Activated CD8-positive, alpha-beta memory T cell treated with anti-CD3 and anti-CD28 coated beads, Interleukin-2, amount 10 ng/mL, durations not matched to agents 7 days and 5 days (primary cell): Measurements from ENCODE around the gene RABEP1. TPM values are rescaled to one million over a fixed set of nuclear protein-coding genes. Genes with fewer than 3 reads are reported as not detected.
A peak's percentile ranks its signal among the peaks of the same experiment; 100 is the strongest.

Experiments used
- ATAC-seq: fragments of 150-1000 bp; cut with Tn5 transposase; one replicate; pipeline ENCODE4 v1.10.0; 2021; ENCODE audit warnings: moderate library complexity
- CTCF ChIA-PET: fragments of 350-600 bp; sonication (Branson Sonifier 250); formaldehyde crosslinking; loops from one replicate; lab custom pipeline; 2021; ENCODE audit warnings: antibody characterized with exemption; lab: Charles Lee
- DNase-seq: peaks from one replicate; pipeline ENCODE4 v3.0.0-alpha.2; 2020
- H3K27ac Mint-ChIP-seq: one replicate; pipeline ENCODE4 v1.8.0; 2021; ENCODE audit warnings: mild to moderate bottlenecking, mixed read lengths
- H3K27me3 Mint-ChIP-seq: one replicate; pipeline ENCODE4 v1.8.0; 2021; ENCODE audit warnings: mixed read lengths
- H3K36me3 Mint-ChIP-seq: one replicate; pipeline ENCODE4 v1.8.0; 2021; ENCODE audit warnings: mild to moderate bottlenecking, mixed read lengths
- H3K4me1 Mint-ChIP-seq: one replicate; pipeline ENCODE4 v1.8.0; 2021; ENCODE audit warnings: mixed read lengths
- H3K4me3 Mint-ChIP-seq: one replicate; pipeline ENCODE4 v1.8.0; 2021; ENCODE audit warnings: mild to moderate bottlenecking, moderate library complexity, mixed read lengths
- H3K9me3 Mint-ChIP-seq: one replicate; pipeline ENCODE4 v1.8.0; 2022; ENCODE audit warnings: low read depth, mixed read lengths
- total RNA-seq, 2 experiments: library from RNA; stranded (reverse); gene quantifications; one replicate each; pipeline ENCODE4 v1.2.3, GENCODE V29; 2021

RABEP1 gene
- total RNA-seq, 2 experiments from 2014 or later = 35.1 to 38.0 TPM

DNA sequence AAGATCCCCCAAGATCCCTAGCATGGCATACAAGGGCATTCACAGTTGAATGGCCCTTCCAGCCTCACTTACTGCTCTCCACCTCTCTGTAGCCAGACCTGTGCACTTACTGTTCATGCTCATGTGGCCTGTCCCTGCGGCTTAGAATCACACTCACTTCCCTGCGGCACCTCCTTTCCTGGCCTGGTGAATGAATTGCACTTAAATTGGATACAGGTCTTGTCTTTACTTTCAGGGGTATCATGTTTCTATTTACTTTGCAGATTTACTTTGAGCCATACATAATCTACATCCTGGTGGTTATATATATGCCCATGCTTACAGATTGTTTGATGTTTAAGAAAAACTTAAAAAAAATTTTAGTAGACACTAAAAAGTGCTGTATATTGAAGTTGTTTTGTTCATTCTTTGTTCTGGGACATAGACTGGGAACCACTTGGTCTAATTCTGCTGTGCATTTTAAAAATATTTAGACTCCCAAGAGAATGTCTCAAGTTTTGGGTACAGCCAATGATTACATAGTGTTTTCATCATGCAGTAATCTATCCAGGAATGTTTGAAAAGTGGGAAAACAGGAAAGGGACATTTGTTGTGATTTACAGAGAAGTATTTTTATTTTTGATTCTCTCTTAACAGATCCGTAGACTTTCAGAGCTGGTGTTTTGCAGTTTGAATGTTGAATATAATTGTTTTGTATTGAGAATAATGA is 73.5 kb downstream of the RABEP1 start:
- no peaks in the 10 kb centered on the region for H3K4me1 Mint-ChIP-seq
- no peaks in the 10 kb centered on the region for H3K27me3 Mint-ChIP-seq
- DNase-seq (no peak), ATAC-seq (no peak)
- H3K9me3 Mint-ChIP-seq = no peaks in the 10 kb centered on the region
- no peak overlapping the region for H3K27ac Mint-ChIP-seq
- CTCF ChIA-PET = no interaction called here
- peaks cover 21% of the 10 kb centered on the region for H3K36me3 Mint-ChIP-seq
- no peak overlapping the region for H3K4me3 Mint-ChIP-seq

DNA sequence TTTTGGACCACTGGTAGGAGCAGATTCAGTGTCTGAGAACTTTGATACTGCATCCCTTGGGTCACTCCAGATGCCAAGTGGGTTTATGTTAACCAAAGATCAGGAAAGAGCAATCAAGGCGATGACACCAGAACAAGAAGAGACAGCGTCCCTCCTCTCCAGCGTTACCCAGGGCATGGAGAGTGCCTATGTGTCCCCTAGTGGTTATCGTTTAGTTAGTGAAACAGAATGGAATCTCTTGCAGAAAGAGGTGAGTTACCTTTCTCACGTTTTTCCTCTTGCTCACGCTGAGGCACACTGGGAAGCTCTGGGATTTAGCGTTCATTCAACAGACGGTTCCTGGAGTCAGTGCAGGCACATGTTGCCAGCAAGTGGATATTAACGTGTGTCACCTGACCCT is 79.3 kb downstream of the RABEP1 start:
- H3K27me3 Mint-ChIP-seq = no peaks in the 10 kb centered on the region
- CTCF ChIA-PET = no interaction called here
- H3K4me3 Mint-ChIP-seq = no peak overlapping the region
- peaks cover 15% of the 10 kb centered on the region for H3K36me3 Mint-ChIP-seq
- no peaks in the 10 kb centered on the region for H3K4me1 Mint-ChIP-seq
- DNase-seq (no peak), ATAC-seq (no peak)
- no peaks in the 10 kb centered on the region for H3K9me3 Mint-ChIP-seq
- no peak overlapping the region for H3K27ac Mint-ChIP-seq

DNA sequence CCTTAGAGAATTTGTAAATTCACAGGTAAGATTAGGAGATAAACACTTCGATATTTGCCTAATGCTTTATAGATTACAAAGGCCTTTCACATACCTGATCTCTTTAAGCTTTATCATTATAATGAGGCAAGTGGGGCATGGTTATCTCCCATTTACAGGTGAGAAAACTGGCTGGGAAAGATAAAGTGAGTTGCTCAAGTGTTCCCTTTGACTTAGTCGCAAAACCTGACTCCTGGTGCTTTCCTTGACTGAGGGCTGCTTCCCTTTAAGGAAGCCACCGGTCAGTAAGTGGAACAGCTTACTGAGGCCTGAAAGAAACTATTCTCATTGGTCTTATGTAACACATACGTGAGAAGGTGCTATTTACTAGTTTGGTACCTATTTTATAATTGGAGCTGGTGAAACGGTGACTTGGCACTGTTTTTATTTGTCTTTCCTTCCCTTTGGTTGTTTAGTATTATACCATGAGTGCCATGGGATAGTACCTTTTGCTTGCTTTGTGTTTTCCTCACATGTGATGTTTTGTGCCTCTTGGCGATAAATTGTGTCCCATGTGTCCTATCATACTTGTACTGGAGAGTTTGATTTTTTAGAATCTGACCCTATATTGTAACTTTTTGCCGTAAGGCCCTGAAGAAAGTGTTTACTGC is 80.2 kb downstream of the RABEP1 start:
- peaks cover 15% of the 10 kb centered on the region for H3K36me3 Mint-ChIP-seq
- H3K27ac Mint-ChIP-seq = no peak overlapping the region
- no peaks in the 10 kb centered on the region for H3K27me3 Mint-ChIP-seq
- CTCF ChIA-PET = no interaction called here
- H3K9me3 Mint-ChIP-seq = no peaks in the 10 kb centered on the region
- ATAC-seq (no peak), DNase-seq (no peak)
- no peak overlapping the region for H3K4me3 Mint-ChIP-seq
- no peaks in the 10 kb centered on the region for H3K4me1 Mint-ChIP-seq

- CTCF ChIA-PET = no interaction called here
- H3K9me3 Mint-ChIP-seq = no peaks in the 10 kb centered on the region
- no peak overlapping the region for H3K4me3 Mint-ChIP-seq
- H3K36me3 Mint-ChIP-seq = peaks cover 22% of the 10 kb centered on the region
- no peaks in the 10 kb centered on the region for H3K4me1 Mint-ChIP-seq
- DNase-seq = no peak
- no peaks in the 10 kb centered on the region for H3K27me3 Mint-ChIP-seq
- no peak for ATAC-seq
- H3K27ac Mint-ChIP-seq = no peak overlapping the region
Measured at GRCh38 chr17:5364156-5364555, 82.1 kb downstream of the RABEP1 start.

DNA sequence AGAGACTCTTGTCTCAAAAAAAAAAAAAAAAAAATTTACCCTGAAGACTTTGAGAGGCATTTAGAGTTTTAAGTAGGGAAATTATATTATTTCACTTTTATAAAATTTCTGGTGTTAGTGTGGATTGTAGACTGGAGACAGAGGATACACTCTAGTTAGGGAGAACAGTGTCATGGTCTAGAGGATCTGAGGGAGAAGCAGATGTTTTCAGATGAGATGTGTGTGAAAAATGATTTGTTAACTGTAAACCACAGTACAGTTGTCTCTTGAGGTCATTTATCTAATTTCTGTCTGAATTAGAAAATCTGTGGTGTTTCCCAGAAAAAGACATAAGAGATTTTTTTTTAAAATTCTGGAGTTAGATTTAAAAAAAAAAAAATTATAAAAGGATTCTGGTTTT is 82.6 kb downstream of the RABEP1 start:
- Mint-ChIP-seq H3K4me3 (no peak overlapping the region), H3K27ac (no peak overlapping the region), H3K36me3 (peaks cover 27% of the 10 kb centered on the region), H3K9me3 (no peaks in the 10 kb centered on the region), H3K27me3 (no peaks in the 10 kb centered on the region), H3K4me1 (no peaks in the 10 kb centered on the region)
- DNase-seq = no peak
- CTCF ChIA-PET = no interaction called here
- ATAC-seq = no peak

DNA sequence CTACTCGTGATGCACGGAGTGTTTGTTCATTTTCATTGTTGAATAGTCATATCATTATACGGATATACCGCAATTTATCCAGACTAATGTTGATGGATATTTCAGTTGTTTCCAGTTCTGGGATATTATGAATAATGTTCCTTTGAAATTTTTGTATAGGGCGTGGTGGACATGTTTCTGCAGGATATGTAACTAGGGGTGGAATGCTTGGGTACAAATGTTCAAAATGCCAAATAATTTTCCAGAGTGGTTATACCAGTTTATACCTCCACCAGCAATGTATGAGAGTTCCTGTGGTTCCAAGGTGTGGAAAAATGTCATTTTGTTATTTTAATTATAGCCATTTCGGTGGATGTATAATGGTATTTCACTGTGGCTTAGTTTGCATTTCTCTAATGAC is 83.7 kb downstream of the RABEP1 start:
- CTCF ChIA-PET = no interaction called here
- H3K27me3 Mint-ChIP-seq = no peaks in the 10 kb centered on the region
- ATAC-seq (no peak), DNase-seq (no peak)
- H3K27ac Mint-ChIP-seq = no peak overlapping the region
- H3K9me3 Mint-ChIP-seq = no peaks in the 10 kb centered on the region
- H3K4me3 Mint-ChIP-seq = no peak overlapping the region
- H3K36me3 Mint-ChIP-seq = peaks cover 28% of the 10 kb centered on the region
- H3K4me1 Mint-ChIP-seq = peaks cover 5% of the 10 kb centered on the region

DNA sequence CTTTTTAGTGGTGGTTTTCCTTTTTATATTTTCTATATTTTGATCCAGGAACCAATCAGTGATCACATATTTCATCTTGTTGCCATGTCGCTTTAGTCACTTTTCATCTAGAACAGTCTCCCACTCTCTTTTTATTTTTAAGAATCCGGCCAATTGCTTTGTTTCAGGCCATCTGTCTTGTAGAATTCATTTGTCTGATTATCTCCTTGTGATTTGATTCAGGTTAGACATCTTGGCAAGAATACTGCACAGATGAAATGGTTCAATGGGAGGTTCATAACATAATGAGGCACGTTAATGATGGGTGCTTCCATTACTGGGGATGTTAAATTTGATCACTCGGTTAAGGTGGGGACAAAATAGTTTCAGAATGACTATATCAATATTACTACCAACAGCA is 88.3 kb downstream of the RABEP1 start:
- no peaks in the 10 kb centered on the region for H3K9me3 Mint-ChIP-seq
- peaks cover 33% of the 10 kb centered on the region for H3K36me3 Mint-ChIP-seq
- DNase-seq (no peak), ATAC-seq (no peak)
- no peak overlapping the region for H3K27ac Mint-ChIP-seq
- CTCF ChIA-PET = no interaction called here
- no peaks in the 10 kb centered on the region for H3K27me3 Mint-ChIP-seq
- peaks cover 7% of the 10 kb centered on the region for H3K4me1 Mint-ChIP-seq
- no peak overlapping the region for H3K4me3 Mint-ChIP-seq

GRCh38 chr17:5373112-5373511 is 91.0 kb downstream of the RABEP1 start:
- H3K4me1 Mint-ChIP-seq = peaks cover 7% of the 10 kb centered on the region
- H3K9me3 Mint-ChIP-seq = no peaks in the 10 kb centered on the region
- H3K27ac Mint-ChIP-seq = no peak overlapping the region
- CTCF ChIA-PET = no interaction called here
- DNase-seq (no peak), ATAC-seq (no peak)
- peaks cover 41% of the 10 kb centered on the region for H3K36me3 Mint-ChIP-seq
- no peak overlapping the region for H3K4me3 Mint-ChIP-seq
- H3K27me3 Mint-ChIP-seq = no peaks in the 10 kb centered on the region

DNA sequence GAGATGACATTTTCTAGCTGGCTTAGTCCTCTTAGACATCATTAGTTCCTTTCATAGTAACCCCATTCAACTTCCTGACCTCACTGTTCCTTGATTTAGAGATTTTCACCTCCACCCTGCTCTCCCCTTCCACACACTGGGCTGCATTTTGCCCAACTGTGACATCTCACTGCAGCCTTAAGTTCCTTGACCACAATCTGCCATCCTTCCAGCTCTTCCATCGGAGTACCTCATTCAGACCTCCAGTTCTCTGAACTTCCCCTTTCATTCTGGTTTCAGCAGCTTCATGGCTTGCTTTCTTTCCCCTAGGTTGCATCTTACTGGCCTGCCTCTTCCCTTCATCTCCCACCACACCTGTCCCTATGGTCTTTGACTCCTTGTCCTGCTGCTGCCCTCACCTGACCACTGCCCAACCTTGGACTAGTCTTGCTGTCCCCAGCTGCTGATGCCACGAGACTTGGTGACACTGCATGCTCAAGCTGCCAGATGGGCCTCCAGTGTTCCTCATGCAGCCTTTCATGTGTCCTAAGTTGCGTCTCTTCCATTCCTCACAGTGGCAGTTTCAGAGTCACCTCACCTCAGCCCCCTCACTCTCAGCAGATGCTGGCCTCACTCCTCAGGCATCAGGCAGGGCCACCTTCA is 96.6 kb downstream of the RABEP1 start:
- CTCF ChIA-PET = interaction anchor here (0.5 to 0.9 kb wide), 2 partner anchors 8 to 958 kb away, joined by 3 to 4 read pairs; no protein-coding TSS in a partner anchor
- Mint-ChIP-seq H3K27me3 (no peaks in the 10 kb centered on the region), H3K4me3 (no peak overlapping the region), H3K9me3 (no peaks in the 10 kb centered on the region), H3K36me3 (peaks cover 43% of the 10 kb centered on the region), H3K27ac (peak overlapping the region; percentile 25), H3K4me1 (no peaks in the 10 kb centered on the region)
- DNase-seq = no peak
- no peak for ATAC-seq

GRCh38 chr17:5379351-5380107 is 97.4 kb downstream of the RABEP1 start:
- H3K4me1 Mint-ChIP-seq = no peaks in the 10 kb centered on the region
- H3K27ac Mint-ChIP-seq = no peak overlapping the region
- H3K9me3 Mint-ChIP-seq = no peaks in the 10 kb centered on the region
- no peak for ATAC-seq
- CTCF ChIA-PET = no interaction called here
- H3K4me3 Mint-ChIP-seq = no peak overlapping the region
- H3K27me3 Mint-ChIP-seq = no peaks in the 10 kb centered on the region
- H3K36me3 Mint-ChIP-seq = peaks cover 44% of the 10 kb centered on the region
- DNase-seq = no peak

DNA sequence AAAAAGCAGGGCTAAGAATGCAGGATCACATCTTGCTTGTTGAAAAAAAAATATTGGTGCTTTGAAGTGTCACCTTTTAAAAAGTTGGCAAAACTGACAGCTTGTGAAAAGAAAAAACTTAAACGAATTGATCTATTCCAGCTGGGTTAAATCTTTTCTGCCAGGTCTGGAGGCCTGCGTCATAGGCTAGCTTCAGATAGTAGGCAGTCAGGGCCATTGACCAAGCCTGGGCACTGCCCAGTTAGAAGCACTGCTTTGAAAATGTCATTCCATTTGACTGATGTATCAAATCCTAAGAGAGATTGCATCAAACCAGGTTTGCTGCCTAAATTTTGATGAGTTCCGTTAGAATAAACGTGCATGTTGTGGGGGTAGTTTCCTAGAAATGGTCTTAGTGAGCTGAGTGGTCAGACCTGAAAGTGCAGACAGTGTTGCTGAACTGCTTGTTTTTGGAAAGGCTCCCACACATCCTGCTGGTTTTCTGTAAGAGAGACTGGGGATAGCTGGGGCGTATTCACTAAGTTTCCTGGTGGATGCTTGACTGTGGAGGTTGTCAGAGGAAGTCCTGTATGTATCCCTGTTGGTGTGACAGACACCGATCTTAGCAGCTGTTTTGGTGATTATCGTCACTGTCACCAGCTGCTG is 98.5 kb downstream of the RABEP1 start:
- CTCF ChIA-PET = no interaction called here
- ATAC-seq (no peak), DNase-seq (no peak)
- Mint-ChIP-seq H3K4me1 (no peaks in the 10 kb centered on the region), H3K27ac (no peak overlapping the region), H3K36me3 (peaks cover 47% of the 10 kb centered on the region), H3K27me3 (no peaks in the 10 kb centered on the region), H3K4me3 (no peak overlapping the region), H3K9me3 (no peaks in the 10 kb centered on the region)

DNA sequence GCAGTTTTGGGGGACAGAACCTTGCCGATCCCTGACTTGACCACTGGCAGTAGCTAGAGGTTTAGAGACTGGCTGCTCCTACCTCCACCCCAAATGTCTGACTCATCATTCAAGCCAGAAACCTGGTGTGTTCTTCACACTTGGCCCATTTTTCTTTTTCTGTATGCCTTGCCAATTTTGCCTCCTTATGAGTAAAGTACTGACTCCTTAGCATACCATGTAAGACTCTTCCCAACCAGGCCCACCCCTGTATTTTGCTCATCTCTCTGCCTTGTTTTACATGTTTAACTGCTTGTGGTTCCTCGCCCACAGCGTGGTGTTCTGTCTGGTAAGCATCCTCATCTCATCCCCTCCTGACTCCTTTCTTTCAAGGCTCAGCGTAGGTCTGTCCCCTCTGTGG is 99.5 kb downstream of the RABEP1 start:
- Mint-ChIP-seq H3K36me3 (peaks cover 53% of the 10 kb centered on the region), H3K4me3 (no peak overlapping the region)
- no peak for ATAC-seq

DNA sequence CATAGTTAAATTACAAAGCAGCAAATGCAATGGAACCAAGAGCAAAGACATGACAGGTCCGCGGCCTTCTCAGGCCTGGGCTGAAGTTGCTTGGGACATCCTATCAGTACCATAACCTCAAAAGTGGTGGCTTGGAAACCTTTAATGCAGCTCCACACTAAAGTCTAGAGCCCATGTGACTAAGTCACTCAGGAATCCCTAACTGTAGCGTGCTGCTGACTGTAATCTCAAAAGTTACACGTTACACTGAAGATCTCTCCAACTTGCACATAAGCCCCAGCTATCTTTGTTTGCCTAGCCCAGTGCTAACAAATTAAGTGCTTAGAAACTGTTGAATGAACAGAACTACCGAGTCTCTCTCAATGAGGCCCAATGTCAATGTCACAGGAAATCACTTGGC is 109.6 kb downstream of the RABEP1 start:
- ATAC-seq (no peak), DNase-seq (no peak)
- H3K27ac Mint-ChIP-seq = no peak overlapping the region
- H3K27me3 Mint-ChIP-seq = no peaks in the 10 kb centered on the region
- no peaks in the 10 kb centered on the region for H3K9me3 Mint-ChIP-seq
- no peak overlapping the region for H3K4me3 Mint-ChIP-seq
- CTCF ChIA-PET = interaction anchor here (0.7 to 1.4 kb wide), 2 partner anchors 14 to 48 kb away, joined by 3 read pairs; partner anchors contain the start of gene C1QBP
- peaks cover 6% of the 10 kb centered on the region for H3K4me1 Mint-ChIP-seq
- H3K36me3 Mint-ChIP-seq = peaks cover 46% of the 10 kb centered on the region

More for the DNA sequence above, 99.5 kb downstream of the RABEP1 start:
- Mint-ChIP-seq H3K27ac (no peak overlapping the region), H3K4me1 (no peaks in the 10 kb centered on the region), H3K27me3 (no peaks in the 10 kb centered on the region), H3K9me3 (no peaks in the 10 kb centered on the region)
- no peak for DNase-seq
- CTCF ChIA-PET = no interaction called here
